H9 (cell line): ENCODE data around the gene FBXO24. TPM values are rescaled to one million over a fixed set of nuclear protein-coding genes. Genes with fewer than 3 reads are reported as not detected.

Experiments
- DNase-seq: peaks from one replicate; pipeline ENCODE4 v3.0.0-alpha.2; 2017
- H2AFZ ChIP-seq: one replicate; pipeline ENCODE4 v1.6.1; 2013; ENCODE audit warnings: mild to moderate bottlenecking, low read length, control low read depth, moderate library complexity
- H2AK5ac ChIP-seq: 2 replicates; pipeline ENCODE4 v1.6.1; 2013; ENCODE audit warnings: low read length, control low read depth, mixed read lengths; ENCODE audit not compliant: insufficient read length
- H2BK120ac ChIP-seq: one replicate; pipeline ENCODE4 v1.6.1; 2013; ENCODE audit warnings: low read depth, mild to moderate bottlenecking, low read length, control low read depth, inconsistent platforms; ENCODE audit not compliant: poor library complexity, severe bottlenecking
- H2BK12ac ChIP-seq: 2 replicates; pipeline ENCODE4 v1.6.1; 2013; ENCODE audit warnings: low read length, control low read depth, mixed read lengths, low read depth; ENCODE audit not compliant: insufficient read length
- H2BK15ac ChIP-seq: 2 replicates; pipeline ENCODE4 v1.6.1; 2013; ENCODE audit warnings: low read depth, low read length, control low read depth
- H2BK20ac ChIP-seq: one replicate; pipeline ENCODE4 v1.6.1; 2013; ENCODE audit warnings: low read depth, mild to moderate bottlenecking, low read length, control low read depth, inconsistent platforms; ENCODE audit not compliant: poor library complexity, severe bottlenecking
- H2BK5ac ChIP-seq: 2 replicates; pipeline ENCODE4 v1.6.1; 2013; ENCODE audit warnings: low read length, control low read depth, mixed read lengths; ENCODE audit not compliant: insufficient read length
- H3K14ac ChIP-seq: 2 replicates; pipeline ENCODE4 v1.6.1; 2013; ENCODE audit warnings: low read length, control low read depth; ENCODE audit not compliant: insufficient read depth
- H3K18ac ChIP-seq: 2 replicates; pipeline ENCODE4 v1.6.1; 2013; ENCODE audit warnings: low read depth, mild to moderate bottlenecking, mixed read lengths, low read length, control low read depth; ENCODE audit not compliant: insufficient read length
- H3K23ac ChIP-seq: 2 replicates; pipeline ENCODE4 v1.6.1; 2013; ENCODE audit warnings: low read length, control low read depth, mixed read lengths, low read depth; ENCODE audit not compliant: insufficient read length
- H3K23me2 ChIP-seq: 2 replicates; pipeline ENCODE4 v1.6.1; 2013; ENCODE audit warnings: low read depth, mild to moderate bottlenecking, mixed read lengths, low read length, control low read depth; ENCODE audit not compliant: insufficient read length, poor library complexity, severe bottlenecking
- H3K27ac ChIP-seq: 2 replicates; pipeline ENCODE4 v1.5.1; 2013; ENCODE audit warnings: low read length, control low read depth, mixed read lengths, low read depth; ENCODE audit not compliant: insufficient read length
- H3K27me3 ChIP-seq: 2 replicates; pipeline ENCODE4 v1.6.1; 2013; ENCODE audit warnings: low read length, control low read depth, inconsistent platforms; ENCODE audit not compliant: insufficient read depth
- H3K4ac ChIP-seq: 2 replicates; pipeline ENCODE4 v1.6.1; 2013; ENCODE audit warnings: low read depth, mild to moderate bottlenecking, control low read depth, inconsistent platforms, low read length, moderate library complexity
- H3K4me1 ChIP-seq: 2 replicates; pipeline ENCODE4 v1.6.1; 2013; ENCODE audit warnings: low read length, control low read depth, inconsistent platforms; ENCODE audit not compliant: insufficient read depth
- H3K4me2 ChIP-seq: 2 replicates; pipeline ENCODE4 v1.6.1; 2013; ENCODE audit warnings: low read length, control low read depth, mixed read lengths; ENCODE audit not compliant: insufficient read length, insufficient read depth
- H3K56ac ChIP-seq: 2 replicates; pipeline ENCODE4 v1.6.1; 2013; ENCODE audit warnings: low read depth, mild to moderate bottlenecking, mixed read lengths, low read length, control low read depth; ENCODE audit not compliant: insufficient read length
- H3K79me1 ChIP-seq: 2 replicates; pipeline ENCODE4 v1.6.1; 2013; ENCODE audit warnings: low read depth, mild to moderate bottlenecking, moderate library complexity, low read length, control low read depth, inconsistent platforms; ENCODE audit not compliant: insufficient read depth, poor library complexity, severe bottlenecking
- H3K79me2 ChIP-seq: 2 replicates; pipeline ENCODE4 v1.6.1; 2013; ENCODE audit warnings: low read length, control low read depth, inconsistent platforms; ENCODE audit not compliant: insufficient read depth
- H3K9ac ChIP-seq: 2 replicates; pipeline ENCODE4 v1.6.1; 2013; ENCODE audit warnings: low read length, control low read depth, mixed read lengths; ENCODE audit not compliant: insufficient read length; ENCODE audit errors: extremely low read depth
- H3K9me3 ChIP-seq: one replicate; pipeline ENCODE4 v1.6.1; 2013; ENCODE audit warnings: low read depth, low read length, inconsistent platforms; ENCODE audit not compliant: control insufficient read depth
- H3T11ph ChIP-seq: one replicate; pipeline ENCODE4 v1.6.1; 2013; ENCODE audit warnings: mild to moderate bottlenecking, low read length, control low read depth, inconsistent platforms
- H4K20me1 ChIP-seq: one replicate; pipeline ENCODE4 v1.6.1; 2013; ENCODE audit not compliant: control insufficient read depth, insufficient read length, insufficient read depth
- H4K5ac ChIP-seq: 2 replicates; pipeline ENCODE4 v1.6.1; 2013; ENCODE audit warnings: low read depth, mild to moderate bottlenecking, mixed read lengths, low read length, control low read depth; ENCODE audit not compliant: insufficient read length
- H4K8ac ChIP-seq: replicated peaks from 2 replicates; pipeline ENCODE4 v1.6.1; 2013; ENCODE audit warnings: low read length, control low read depth, mixed read lengths, low read depth; ENCODE audit not compliant: insufficient read length
- H4K91ac ChIP-seq: 2 replicates; pipeline ENCODE4 v1.6.1; 2013; ENCODE audit warnings: low read depth, mild to moderate bottlenecking, moderate library complexity, mixed read lengths, low read length, control low read depth; ENCODE audit not compliant: insufficient read length
- H3K27ac Mint-ChIP-seq, 3 experiments: 2 replicates in 2 of 3; 3 replicates in 1 of 3; pipeline ENCODE4 v1.8.0; 2020 to 2021; ENCODE audit warnings: mixed read lengths in 3 of 3, mild to moderate bottlenecking in 1 of 3, moderate library complexity in 1 of 3
- H3K27me3 Mint-ChIP-seq: 2 replicates; pipeline ENCODE4 v1.8.0; 2021; ENCODE audit warnings: low read depth, mild to moderate bottlenecking, moderate library complexity, mixed read lengths
- H3K36me3 Mint-ChIP-seq, 3 experiments: 2 replicates in 2 of 3; 3 replicates in 1 of 3; pipeline ENCODE4 v1.8.0; 2020 to 2021; ENCODE audit warnings: low read depth in 3 of 3, mixed read lengths in 3 of 3; ENCODE audit not compliant: insufficient read depth in 1 of 3
- H3K4me1 Mint-ChIP-seq, 2 experiments: 2 replicates each; pipeline ENCODE4 v1.8.0; 2020; ENCODE audit warnings: mixed read lengths in 2 of 2
- H3K4me3 Mint-ChIP-seq, 2 experiments: 2 replicates in 1 of 2; 3 replicates in 1 of 2; pipeline ENCODE4 v1.8.0; 2020 to 2021; ENCODE audit warnings: mild to moderate bottlenecking in 2 of 2, mixed read lengths in 2 of 2, moderate library complexity in 1 of 2
- H3K9me3 Mint-ChIP-seq, 2 experiments: 2 replicates in 1 of 2; 3 replicates in 1 of 2; pipeline ENCODE4 v1.8.0; 2020; ENCODE audit warnings: mild to moderate bottlenecking in 2 of 2, mixed read lengths in 2 of 2, moderate library complexity in 1 of 2
- CTCF ChIP-seq: fragments of 200-600 bp; sonication (generic); conservative IDR thresholded peaks from 3 replicates; pipeline ENCODE4 v1.8.0; 2021; ENCODE audit warnings: antibody characterized with exemption, mild to moderate bottlenecking
- WGBS: extraction: QIAGEN DNeasy Blood & Tissue Kit; methylation state at CpG from one replicate; pipeline ENCODE4 v1.1.7; 2013; ENCODE audit warnings: missing lambda C conversion rate, low lambda C conversion rate, mixed read lengths; ENCODE audit not compliant: insufficient read length; ENCODE audit errors: extremely low coverage; 5-methylcytosine and 5-hydroxymethylcytosine counted together
- total RNA-seq: library from RNA; stranded (reverse); gene quantifications from 2 replicates; pipeline ENCODE4 v1.2.1, GENCODE V29; 2021

FBXO24 gene
- total RNA-seq, 1 experiment from 2014 or later: 0.85 TPM

DNA sequence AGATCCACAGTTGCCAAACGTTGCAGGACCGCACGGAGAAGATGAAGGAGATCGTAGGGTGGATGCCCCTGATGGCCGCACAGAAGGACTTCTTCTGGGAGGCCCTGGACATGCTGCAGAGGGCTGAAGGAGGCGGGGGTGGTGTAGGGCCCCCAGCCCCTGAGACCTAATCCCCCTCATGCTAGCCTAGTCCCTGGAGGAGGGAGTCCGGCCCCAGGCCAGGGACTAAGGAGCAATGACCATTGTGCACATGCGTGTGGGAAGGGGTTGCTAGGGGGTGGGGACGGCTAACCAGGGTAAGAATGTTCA, 14.6 kb downstream of the FBXO24 start:
- Mint-ChIP-seq H3K4me1 (peaks cover 27 to 38% of the 10 kb centered on the region in 2 experiments), H3K36me3 (peaks cover 5 to 36% (median 9%) of the 10 kb centered on the region in 3 experiments; a peak in 5 of 7 replicates)

More for the DNA sequence above, 14.6 kb downstream of the FBXO24 start:
- no CpG with 5 or more reads among the region's 9 CpGs for WGBS
- Histone ChIP-seq H3K4ac (no peak overlapping the region), H4K91ac (no peak overlapping the region), H3K27me3 (no peaks in the 10 kb centered on the region), H4K5ac (no peak overlapping the region), H2BK120ac (no peak overlapping the region), H3K23me2 (peaks cover 32% of the 10 kb centered on the region), H2AK5ac (no peak overlapping the region), H3K4me2 (no peak overlapping the region), H4K8ac (no peak overlapping the region), H3K56ac (no peak overlapping the region), H3K9me3 (no peaks in the 10 kb centered on the region), H4K20me1 (no peaks in the 10 kb centered on the region), H3K79me1 (no peaks in the 10 kb centered on the region), H3T11ph (no peak overlapping the region), H3K9ac (no peak overlapping the region), H3K79me2 (no peaks in the 10 kb centered on the region), H3K14ac (no peak overlapping the region; the same call in 1 of the 2 replicates), H2BK5ac (no peak overlapping the region), H3K23ac (no peak overlapping the region), H3K27ac (no peak overlapping the region), H3K4me1 (peaks cover 4% of the 10 kb centered on the region; the same call in 1 of the 2 replicates), H3K18ac (no peak overlapping the region), H2BK12ac (no peak overlapping the region), H2BK20ac (no peak overlapping the region), H2AFZ (no peak overlapping the region), H2BK15ac (no peak overlapping the region)
- no peak overlapping the region for H3K27ac Mint-ChIP-seq
- H3K9me3 Mint-ChIP-seq: no peaks in the 10 kb centered on the region
- no peak overlapping the region for H3K4me3 Mint-ChIP-seq
- TF ChIP-seq CTCF: no peak
- no peak for DNase-seq
- peaks cover 15% of the 10 kb centered on the region for H3K27me3 Mint-ChIP-seq
